Endothelial cell of umbilical vein (primary cell): ENCODE measurements around the gene IQCN. TPM values are rescaled to one million over a fixed set of nuclear protein-coding genes. Genes with fewer than 3 reads are reported as not detected.

Experiments
- BruUV-seq: library from RNA; stranded (reverse); fragments of 400-500 nt; replicated peaks from 2 replicates; lab custom pipeline; 2021; lab: Mats Ljungman, UMichigan
- CTCF ChIA-PET: fragments of 300-600, 350-600 bp; sonication (Branson Sonifier 250); formaldehyde crosslinking; loops from one replicate; lab custom pipeline; 2021; ENCODE audit warnings: antibody characterized with exemption, inconsistent platforms; lab: Charles Lee
- POLR2A ChIA-PET: fragments of 300-600, 350-600 bp; sonication (Branson Sonifier 250); formaldehyde crosslinking; loops from one replicate; lab custom pipeline; 2021; ENCODE audit warnings: antibody characterized with exemption, inconsistent platforms; lab: Charles Lee
- DNase-seq: peaks from one replicate; pipeline ENCODE4 v3.0.0-alpha.2; 2011; ENCODE audit warnings: low read depth, low spot score
- FAIRE-seq: peaks from 2 replicates; lab custom pipeline; 2011; peaks lifted over from hg19 to GRCh38; lab: Jason Lieb, UNC
- H2AFZ ChIP-seq: 2 replicates; pipeline ENCODE4 v1.6.0; 2012; ENCODE audit warnings: low read depth, low read length, control low read depth, inconsistent platforms
- H3K27ac ChIP-seq: 2 replicates; pipeline ENCODE4 v1.5.1; 2011; ENCODE audit warnings: low read depth, mild to moderate bottlenecking, control low read depth, low read length, moderate library complexity; ENCODE audit not compliant: insufficient read depth
- H3K27me3 ChIP-seq, 2 experiments: 2 replicates each; pipeline versions ENCODE4 v1.6.0 to v1.6.1; 2011; ENCODE audit warnings: low read length in 2 of 2, mixed read lengths in 1 of 2; ENCODE audit not compliant: control insufficient read depth in 2 of 2, insufficient read depth in 2 of 2
- H3K36me3 ChIP-seq, 2 experiments: 2 replicates in 1 of 2; 3 replicates in 1 of 2; pipeline ENCODE4 v1.5.1; 2011; ENCODE audit warnings: low read length in 2 of 2, mild to moderate bottlenecking in 1 of 2, moderate library complexity in 1 of 2; ENCODE audit not compliant: control insufficient read depth in 2 of 2, insufficient read depth in 2 of 2; ENCODE audit errors: extremely low read depth in 1 of 2
- H3K4me1 ChIP-seq: 3 replicates; pipeline ENCODE4 v1.5.1; 2011; ENCODE audit warnings: mild to moderate bottlenecking, low read length; ENCODE audit not compliant: control insufficient read depth, insufficient read depth; ENCODE audit errors: extremely low read depth
- H3K4me2 ChIP-seq: 2 replicates; pipeline ENCODE4 v1.6.1; 2011; ENCODE audit warnings: low read length, control low read depth, mixed read lengths; ENCODE audit not compliant: insufficient read depth
- H3K4me3 ChIP-seq, 3 experiments: fragments of 200-600 bp in 1 of 3; sonication (generic), shearing (Covaris generic) in 1 of 3; replicated peaks in 1 of 3; 2 replicates each; pipeline ENCODE4 v1.5.1; 2011 to 2016; ENCODE audit warnings: control low read depth in 3 of 3, low read length in 3 of 3, mild to moderate bottlenecking in 2 of 3, inconsistent platforms in 1 of 3, low read depth in 1 of 3, moderate library complexity in 1 of 3; ENCODE audit not compliant: insufficient read depth in 1 of 3
- H3K79me2 ChIP-seq: 2 replicates; pipeline ENCODE4 v1.6.0; 2012; ENCODE audit warnings: low read length, inconsistent platforms; ENCODE audit not compliant: control insufficient read depth, insufficient read depth
- H3K9ac ChIP-seq: replicated peaks from 2 replicates; pipeline ENCODE3; 2011; ENCODE audit warnings: low read length, control low read depth; ENCODE audit not compliant: insufficient read depth; ENCODE audit errors: extremely low read depth
- H3K9me1 ChIP-seq: replicated peaks from 3 replicates; pipeline ENCODE4 v1.6.0; 2011; ENCODE audit warnings: mild to moderate bottlenecking, low read length; ENCODE audit not compliant: control insufficient read depth, insufficient read depth; ENCODE audit errors: extremely low read depth
- H3K9me3 ChIP-seq: replicated peaks from 2 replicates; pipeline ENCODE4 v1.5.1; 2012; ENCODE audit warnings: low read length, inconsistent platforms; ENCODE audit not compliant: control insufficient read depth, insufficient read depth
- H4K20me1 ChIP-seq: replicated peaks from 2 replicates; pipeline ENCODE3; 2011; ENCODE audit warnings: mild to moderate bottlenecking, low read length; ENCODE audit not compliant: control insufficient read depth, insufficient read depth; ENCODE audit errors: extremely low read depth
- CTCF ChIP-seq, 2 donors: IDR thresholded peaks; 1 replicate in 1 of 2; 2 replicates in 1 of 2; pipeline ENCODE4 v1.5.1; 2011; ENCODE audit warnings: low read length in 2 of 2, mild to moderate bottlenecking in 2 of 2, moderate library complexity in 2 of 2, control low read depth in 1 of 2, inconsistent platforms in 1 of 2, low read depth in 1 of 2; ENCODE audit not compliant: insufficient read depth in 1 of 2; ENCODE audit errors: extremely low read depth in 1 of 2
- EZH2 ChIP-seq: IDR thresholded peaks from 2 replicates; pipeline ENCODE4 v1.6.1; 2012; ENCODE audit warnings: borderline replicate concordance, low read depth, mild to moderate bottlenecking, moderate library complexity, low read length, inconsistent platforms; ENCODE audit not compliant: severe bottlenecking
- FOS ChIP-seq: IDR thresholded peaks from 2 replicates; pipeline ENCODE4 v1.6.1; 2011; ENCODE audit warnings: mild to moderate bottlenecking, low read length, moderate library complexity, borderline replicate concordance; ENCODE audit not compliant: insufficient read depth
- GATA2 ChIP-seq: IDR thresholded peaks from 2 replicates; pipeline ENCODE4 v1.7.0; 2011; ENCODE audit warnings: low read depth, mild to moderate bottlenecking, moderate library complexity, mixed read lengths, low read length; ENCODE audit not compliant: insufficient read length, insufficient read depth
- JUN ChIP-seq: IDR thresholded peaks from 2 replicates; pipeline ENCODE4 v1.6.1; 2011; ENCODE audit warnings: borderline replicate concordance, low read depth; ENCODE audit not compliant: insufficient read length, insufficient read depth
- MAX ChIP-seq: IDR thresholded peaks from 2 replicates; pipeline ENCODE4 v1.6.1; 2011; ENCODE audit not compliant: insufficient read depth, insufficient read length
- MYC ChIP-seq: IDR thresholded peaks from one replicate; pipeline ENCODE4 v1.6.1; 2011; ENCODE audit warnings: mild to moderate bottlenecking, low read depth, low read length
- POLR2A ChIP-seq: IDR thresholded peaks from 2 replicates; pipeline ENCODE4 v1.6.1; 2012; ENCODE audit warnings: low read depth, mild to moderate bottlenecking, control low read depth, low read length
- POLR2AphosphoS5 ChIP-seq: IDR thresholded peaks from 2 replicates; pipeline ENCODE4 v1.6.1; 2012; ENCODE audit warnings: low read depth, mild to moderate bottlenecking, control low read depth, low read length, moderate library complexity; ENCODE audit not compliant: insufficient read depth
- dilution Hi-C: fragments of 300-500 bp; cut with MboI; formaldehyde crosslinking; loops from one replicate; pipeline ENCODE4 v1.15.0; 2019; ENCODE audit warnings: low sequenced_read_pairs; ENCODE audit not compliant: extremely low pct_ligation_motif_present
- intact Hi-C: fragments of 100-400 bp; cut with micrococcal nuclease; formaldehyde crosslinking; loops from one replicate; pipeline ENCODE4 v1.10.0; 2022
- polyA plus RNA-seq, 4 experiments: library from polyadenylated mRNA; depleted of rRNA in 3 of 4; stranded (reverse) in 3 of 4; unstranded in 1 of 4; fragments of >200 nt; gene quantifications; 2 replicates each; pipeline versions ENCODE4 v1.2.1 to v1.2.3, GENCODE V29; 2011 to 2012; ENCODE audit warnings: missing spikeins in 1 of 4
- total RNA-seq: library from RNA; stranded (reverse); gene quantifications from 2 replicates; pipeline ENCODE4 v1.2.3, GENCODE V29; 2021

Gene IQCN
- total and polyA plus RNA-seq, 2 donors (not counting 3 experiments of a cell fraction or from before 2014, with no cell fraction given), result 1.5 to 3.0 TPM

GRCh38 chr19:18254546-18255503 lies 19.4 kb downstream of the IQCN start:
- no peaks in the 10 kb centered on the region for H3K79me2 ChIP-seq
- H3K9ac ChIP-seq, result no peak overlapping the region
- H3K4me2 ChIP-seq, result no peak overlapping the region
- ChIA-PET POLR2A (no interaction called here), CTCF (interaction anchor here (0.6 to 11.3 kb wide), 8 partner anchors 17 to 143 kb away, joined by 3 to 296 read pairs (median 16); partner anchors contain the start of gene MPV17L2)
- no peaks in the 10 kb centered on the region for H3K36me3 ChIP-seq
- no peaks in the 10 kb centered on the region for H3K4me1 ChIP-seq
- no peaks in the 10 kb centered on the region for H3K9me3 ChIP-seq
- no peak overlapping the region for H3K27ac ChIP-seq
- H4K20me1 ChIP-seq, result no peaks in the 10 kb centered on the region
- H3K9me1 ChIP-seq, result no peaks in the 10 kb centered on the region
- no peak overlapping the region for H3K4me3 ChIP-seq
- intact Hi-C loops (loop anchor here (5.0 kb wide), 1 partner anchor 248 kb away; the partner anchor contains the start of gene ARRDC2), dilution Hi-C loops (no loop called here)
- DNase-seq, result no peak
- TF ChIP-seq GATA2 (no peak), CTCF (IDR thresholded peaks at IDR 0.05; ENCODE audit: extremely low read depth in 1 of 2, insufficient read depth in 1 of 2, low read depth in 1 of 2, low read length in 2 of 2) (no peak), POLR2A (no peak), EZH2 (no peak), JUN (no peak), FOS (no peak), POLR2AphosphoS5 (no peak), MAX (no peak), MYC (no peak)
- no TSS peak for BruUV-seq
- H2AFZ ChIP-seq, result no peak overlapping the region
- no peak for FAIRE-seq
- peaks cover 0 to 8% of the 10 kb centered on the region in 2 experiments for H3K27me3 ChIP-seq
